Measurements from ENCODE around the gene PTMA.

PTMA gene

GRCh38 chr2:231684314-231685223 is 23.8 kb upstream of the PTMA start:
- TF ChIP-seq CTCF (IDR thresholded peaks at IDR 0.05; ENCODE audit: borderline replicate concordance, insufficient read depth, low read depth, low read length) = no peak
- H3K4me3 ChIP-seq (ENCODE audit: low read depth, low read length) = no peak overlapping the region

- H3K4me3 ChIP-seq (ENCODE audit: low read depth, low read length) = no peak overlapping the region
- TF ChIP-seq CTCF (IDR thresholded peaks at IDR 0.05; ENCODE audit: borderline replicate concordance, insufficient read depth, low read depth, low read length) = peak; percentile 37; the same call in 1 of the 2 replicates
Observed at GRCh38 chr2:231685349-231686191, 22.8 kb upstream of the PTMA start.

GRCh38 chr2:231686192-231687100 is 21.9 kb upstream of the PTMA start:
- no peak overlapping the region for H3K4me3 ChIP-seq (ENCODE audit: low read depth, low read length)
- TF ChIP-seq CTCF (IDR thresholded peaks at IDR 0.05; ENCODE audit: borderline replicate concordance, insufficient read depth, low read depth, low read length) = no peak

- no peak overlapping the region for H3K4me3 ChIP-seq (ENCODE audit: low read depth, low read length)
- peak; percentile 90 for TF ChIP-seq CTCF (IDR thresholded peaks at IDR 0.05; ENCODE audit: borderline replicate concordance, insufficient read depth, low read depth, low read length)
Observed at GRCh38 chr2:231687133-231687852, 21.0 kb upstream of the PTMA start.

GRCh38 chr2:231687961-231688360 is 20.4 kb upstream of the PTMA start:
- H3K4me3 ChIP-seq (ENCODE audit: low read depth, low read length) = no peak overlapping the region
- TF ChIP-seq CTCF (IDR thresholded peaks at IDR 0.05; ENCODE audit: borderline replicate concordance, insufficient read depth, low read depth, low read length) = no peak

GRCh38 chr2:231688719-231689118 is 19.6 kb upstream of the PTMA start:
- no peak overlapping the region for H3K4me3 ChIP-seq (ENCODE audit: low read depth, low read length)

More at GRCh38 chr2:231688719-231689118, 19.6 kb upstream of the PTMA start:
- no peak for TF ChIP-seq CTCF (IDR thresholded peaks at IDR 0.05; ENCODE audit: borderline replicate concordance, insufficient read depth, low read depth, low read length)
